GM18907 (cell line): Measurements from ENCODE around the gene FAM149A.
A peak's percentile ranks its signal among the peaks of the same experiment; 100 is the strongest.

Source experiments
- ATAC-seq: cut with Tn5 transposase; IDR thresholded peaks from one replicate; pipeline ENCODE4 v1.9.1; 2021; ENCODE audit warnings: mild to moderate bottlenecking, moderate library complexity; ENCODE audit not compliant: unreplicated experiment

The FAM149A gene

GRCh38 chr4:186104114-186104889 lies at the start of gene FAM149A:
Gene FAM149A (plus strand): TSS chr4:186104704.
- peak; percentile 81 for ATAC-seq

- peak; percentile 100 for ATAC-seq
Observed at GRCh38 chr4:186058253-186058979, 46.1 kb upstream of the FAM149A start.

GRCh38 chr4:186058980-186059316 lies 45.6 kb upstream of the FAM149A start:
- no peak for ATAC-seq

- no peak for ATAC-seq
Observed at GRCh38 chr4:186061921-186062320, 42.6 kb upstream of the FAM149A start.

- ATAC-seq, result peak; percentile 86
Observed at GRCh38 chr4:186067757-186068385, 36.6 kb upstream of the FAM149A start.

- no peak for ATAC-seq
Observed at GRCh38 chr4:186068581-186069348, 35.7 kb upstream of the FAM149A start, which contains the start of gene TLR3. Gene TLR3 (plus strand): TSS chr4:186069156. CDS start chr4:186076620, 7,464 bp downstream.

- no peak for ATAC-seq
Observed at GRCh38 chr4:186069729-186070128, 34.8 kb upstream of the FAM149A start.

GRCh38 chr4:186072516-186072915 lies 32.0 kb upstream of the FAM149A start:
- ATAC-seq, result no peak

- no peak for ATAC-seq
Observed at GRCh38 chr4:186074189-186074588, 30.3 kb upstream of the FAM149A start.

- ATAC-seq, result no peak
Observed at GRCh38 chr4:186078981-186079638, 25.4 kb upstream of the FAM149A start.

GRCh38 chr4:186079694-186080093 lies 24.8 kb upstream of the FAM149A start:
- ATAC-seq, result no peak

- no peak for ATAC-seq
Observed at GRCh38 chr4:186081202-186081807, 23.2 kb upstream of the FAM149A start.

GRCh38 chr4:186082221-186082620 lies 22.3 kb upstream of the FAM149A start:
- ATAC-seq, result no peak

GRCh38 chr4:186088523-186088922 lies 16.0 kb upstream of the FAM149A start:
- ATAC-seq, result no peak

GRCh38 chr4:186092296-186092695 lies 12.2 kb upstream of the FAM149A start:
- ATAC-seq, result no peak

GRCh38 chr4:186095406-186095805 lies 9.1 kb upstream of the FAM149A start:
- ATAC-seq, result no peak

GRCh38 chr4:186096681-186097165 lies 7.8 kb upstream of the FAM149A start:
- ATAC-seq, result no peak

GRCh38 chr4:186097386-186097785 lies 7.1 kb upstream of the FAM149A start:
- ATAC-seq, result no peak

- no peak for ATAC-seq
Observed at GRCh38 chr4:186102931-186103330, 1.6 kb upstream of the FAM149A start.
